B cell (primary cell): Measurements from ENCODE around the gene PTPN14. TPM values are rescaled to one million over a fixed set of nuclear protein-coding genes. Genes with fewer than 3 reads are reported as not detected.

ENCODE experiments used
- ATAC-seq: fragments of 200-7000 bp; cut with Tn5 transposase; one replicate; pipeline ENCODE4 v1.10.0; 2021; ENCODE audit warnings: low read depth, mild to moderate bottlenecking, moderate number of reproducible peaks, moderate library complexity
- CTCF ChIA-PET: fragments of 350-600 bp; sonication (Branson Sonifier 250); formaldehyde crosslinking; loops from one replicate; lab custom pipeline; 2021; ENCODE audit warnings: antibody characterized with exemption, inconsistent platforms; lab: Charles Lee
- POLR2A ChIA-PET: fragments of 350-600 bp; sonication (Branson Sonifier 250); formaldehyde crosslinking; loops from one replicate; lab custom pipeline; 2021; ENCODE audit warnings: antibody characterized with exemption; lab: Charles Lee
- DNase-seq: peaks from one replicate; pipeline ENCODE4 v3.0.0; 2013
- H2AFZ ChIP-seq: 2 replicates; pipeline ENCODE4 v1.6.1; 2012; ENCODE audit warnings: mild to moderate bottlenecking, low read depth, low read length; ENCODE audit not compliant: insufficient read depth, poor library complexity, severe bottlenecking
- H3K27ac ChIP-seq, 2 donors: 1 replicate in 1 of 2; 2 replicates in 1 of 2; pipeline ENCODE4 v1.5.1; 2012 to 2013; ENCODE audit warnings: low read length in 2 of 2, mild to moderate bottlenecking in 2 of 2, moderate library complexity in 1 of 2
- H3K27me3 ChIP-seq, 4 experiments: fragments of 200-600 bp in 1 of 4; sonication (generic) in 1 of 4; replicated peaks in 1 of 4; 1 replicate in 2 of 4; 2 replicates in 2 of 4; pipeline versions ENCODE4 v1.6.1 to v1.7.0; 2013 to 2016; ENCODE audit warnings: low read length in 3 of 4, mild to moderate bottlenecking in 2 of 4, mixed read lengths in 1 of 4, moderate library complexity in 1 of 4; ENCODE audit not compliant: insufficient read depth in 4 of 4, control insufficient read depth in 3 of 4; ENCODE audit errors: control extremely low read depth in 1 of 4
- H3K36me3 ChIP-seq, 2 experiments: replicated peaks in 1 of 2; 1 replicate in 1 of 2; 2 replicates in 1 of 2; pipeline versions ENCODE4 v1.6.1 to v1.7.1; 2013; ENCODE audit warnings: low read length in 1 of 2; ENCODE audit not compliant: insufficient read depth in 2 of 2, control insufficient read depth in 1 of 2; ENCODE audit errors: control extremely low read depth in 1 of 2, extremely low read depth in 1 of 2
- H3K4me1 ChIP-seq, 2 donors: fragments of 200-600 bp in 1 of 2; sonication (generic) in 1 of 2; 1 replicate in 1 of 2; 2 replicates in 1 of 2; pipeline versions ENCODE4 v1.5.1 to v1.6.1; 2013 to 2017; ENCODE audit warnings: low read length in 2 of 2; ENCODE audit not compliant: control insufficient read depth in 2 of 2, insufficient read depth in 2 of 2
- H3K4me2 ChIP-seq: replicated peaks from 2 replicates; pipeline ENCODE3; 2012; ENCODE audit warnings: mild to moderate bottlenecking, low read depth, low read length; ENCODE audit not compliant: poor library complexity, severe bottlenecking
- H3K4me3 ChIP-seq, 5 experiments: fragments of 200-600 bp in 1 of 5; sonication (generic) in 1 of 5; 1 replicate in 3 of 5; 2 replicates in 2 of 5; pipeline versions ENCODE4 v1.5.1 to v1.7.0; 2011 to 2016; ENCODE audit warnings: low read length in 4 of 5, mild to moderate bottlenecking in 4 of 5, low read depth in 2 of 5, control low read depth in 1 of 5, moderate library complexity in 1 of 5; ENCODE audit not compliant: insufficient read depth in 1 of 5; ENCODE audit errors: control extremely low read depth in 1 of 5, extremely low read depth in 1 of 5
- H3K79me2 ChIP-seq: fragments of 200-600 bp; sonication (generic); one replicate; pipeline ENCODE4 v1.6.0; 2016; ENCODE audit warnings: low read length; ENCODE audit not compliant: control insufficient read depth, insufficient read depth
- H3K9ac ChIP-seq: fragments of 200-600 bp; sonication (generic); 2 replicates; pipeline ENCODE4 v1.6.1; 2017; ENCODE audit warnings: mild to moderate bottlenecking, low read length, moderate library complexity
- H3K9me3 ChIP-seq, 3 donors: one replicate each; pipeline versions ENCODE4 v1.6.1 to v1.7.1; 2013; ENCODE audit warnings: low read length in 2 of 3; ENCODE audit not compliant: control insufficient read depth in 2 of 3, insufficient read depth in 1 of 3; ENCODE audit errors: control extremely low read depth in 1 of 3
- H4K20me1 ChIP-seq: 2 replicates; pipeline ENCODE4 v1.6.0; 2012; ENCODE audit warnings: mild to moderate bottlenecking, low read length; ENCODE audit not compliant: insufficient read depth, control insufficient read depth, poor library complexity, severe bottlenecking
- H3K27ac Mint-ChIP-seq: one replicate; pipeline ENCODE4 v1.8.0; 2021; ENCODE audit warnings: mixed read lengths
- H3K27me3 Mint-ChIP-seq: one replicate; pipeline ENCODE4 v1.8.0; 2021; ENCODE audit warnings: mixed read lengths
- H3K4me1 Mint-ChIP-seq: one replicate; pipeline ENCODE4 v1.8.0; 2021; ENCODE audit warnings: mixed read lengths
- H3K4me3 Mint-ChIP-seq: one replicate; pipeline ENCODE4 v1.8.0; 2021; ENCODE audit warnings: mixed read lengths
- H3K9me3 Mint-ChIP-seq: one replicate; pipeline ENCODE4 v1.8.0; 2022; ENCODE audit warnings: mixed read lengths; ENCODE audit not compliant: insufficient read depth
- EZH2 ChIP-seq: IDR thresholded peaks from 2 replicates; pipeline ENCODE4 v1.6.1; 2012; ENCODE audit warnings: borderline replicate concordance, low read depth, mild to moderate bottlenecking, moderate library complexity, low read length; ENCODE audit not compliant: insufficient read depth, poor library complexity, severe bottlenecking
- WGBS: methylation state at CpG from one replicate; pipeline ENCODE4 v1.1.5; 2013; ENCODE audit warnings: missing lambda C conversion rate; ENCODE audit not compliant: insufficient coverage; 5-methylcytosine and 5-hydroxymethylcytosine counted together
- intact Hi-C: fragments of 100-400 bp; cut with micrococcal nuclease; formaldehyde crosslinking; loops from one replicate; pipeline ENCODE4 v1.10.0; 2022
- polyA plus RNA-seq: library from polyadenylated mRNA; depleted of rRNA; stranded (reverse); fragments of >200 nt; gene quantifications from 2 replicates; pipeline ENCODE4 v1.2.3, GENCODE V29; 2012
- total RNA-seq, 2 donors: library from RNA; stranded (reverse); fragments of 120-200 nt in 1 of 2; gene quantifications; 1 replicate in 1 of 2; 2 replicates in 1 of 2; pipeline versions ENCODE4 v1.2.3 to v1.2.4, GENCODE V29; 2013 to 2022
- TF ChIP-seq, protein P1 (sequence below): fragments of 200-600 bp; IDR thresholded peaks from one replicate; pipeline ENCODE4 v1.8.0; 2022; ENCODE audit warnings: antibody characterized with exemption, mild to moderate bottlenecking

Gene PTPN14
- total and polyA plus RNA-seq, 2 donors (not counting 1 experiment from before 2014, with no cell fraction given): under 0.01 TPM; not detected in 1

DNA sequence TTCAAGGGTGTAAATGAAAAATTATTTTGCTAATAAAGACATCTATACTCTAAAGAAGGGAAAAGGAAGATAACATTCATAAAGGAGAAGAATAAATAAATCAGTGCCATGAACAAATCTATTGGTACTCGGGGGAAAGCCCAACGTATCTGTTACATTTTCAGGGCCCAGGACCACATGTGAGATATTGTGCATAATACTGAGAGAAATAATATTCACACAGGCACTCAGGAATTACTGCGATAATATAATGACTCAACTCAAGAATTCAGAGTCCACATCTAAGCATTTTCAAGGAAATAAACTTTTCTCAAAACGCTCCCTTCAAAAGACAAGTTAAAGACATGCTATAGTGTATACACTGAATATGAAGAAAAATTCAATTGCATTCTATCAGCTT is 161.7 kb downstream of the PTPN14 start:
- WGBS: no CpG with 5 or more reads among the region's 4 CpGs
- POLR2A ChIA-PET: no interaction called here

DNA sequence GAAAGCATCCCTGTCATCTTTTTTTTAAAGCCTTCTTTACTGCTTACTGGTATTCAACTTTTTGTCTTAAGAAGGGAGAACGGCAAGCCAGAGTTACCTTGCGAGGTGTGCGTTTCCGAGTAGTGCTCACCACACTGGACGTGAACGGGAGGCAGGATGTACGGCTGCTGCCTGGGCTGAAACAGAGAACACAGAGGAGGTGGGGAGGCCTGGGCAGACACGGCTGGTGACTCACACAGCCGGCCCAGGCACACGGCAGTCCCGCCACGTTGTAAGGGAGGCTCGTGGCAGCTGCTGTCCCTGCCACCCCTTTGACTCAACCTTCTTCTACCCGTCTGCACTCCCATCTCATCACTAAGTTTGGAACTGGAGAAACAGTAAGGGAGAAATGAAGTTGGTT is 164.7 kb downstream of the PTPN14 start:
- TF ChIP-seq, protein P1, sequence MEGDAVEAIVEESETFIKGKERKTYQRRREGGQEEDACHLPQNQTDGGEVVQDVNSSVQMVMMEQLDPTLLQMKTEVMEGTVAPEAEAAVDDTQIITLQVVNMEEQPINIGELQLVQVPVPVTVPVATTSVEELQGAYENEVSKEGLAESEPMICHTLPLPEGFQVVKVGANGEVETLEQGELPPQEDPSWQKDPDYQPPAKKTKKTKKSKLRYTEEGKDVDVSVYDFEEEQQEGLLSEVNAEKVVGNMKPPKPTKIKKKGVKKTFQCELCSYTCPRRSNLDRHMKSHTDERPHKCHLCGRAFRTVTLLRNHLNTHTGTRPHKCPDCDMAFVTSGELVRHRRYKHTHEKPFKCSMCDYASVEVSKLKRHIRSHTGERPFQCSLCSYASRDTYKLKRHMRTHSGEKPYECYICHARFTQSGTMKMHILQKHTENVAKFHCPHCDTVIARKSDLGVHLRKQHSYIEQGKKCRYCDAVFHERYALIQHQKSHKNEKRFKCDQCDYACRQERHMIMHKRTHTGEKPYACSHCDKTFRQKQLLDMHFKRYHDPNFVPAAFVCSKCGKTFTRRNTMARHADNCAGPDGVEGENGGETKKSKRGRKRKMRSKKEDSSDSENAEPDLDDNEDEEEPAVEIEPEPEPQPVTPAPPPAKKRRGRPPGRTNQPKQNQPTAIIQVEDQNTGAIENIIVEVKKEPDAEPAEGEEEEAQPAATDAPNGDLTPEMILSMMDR: no peak
- no peak for TF ChIP-seq EZH2
- WGBS: 94% methylated on average over 11 of the region's 14 CpGs
- H2AFZ ChIP-seq: no peak overlapping the region
- H3K27me3 Mint-ChIP-seq: no peaks in the 10 kb centered on the region
- no peak overlapping the region for H3K27ac ChIP-seq
- H3K4me3 ChIP-seq: no peak overlapping the region
- intact Hi-C loops: no loop called here
- H3K9me3 Mint-ChIP-seq: no peaks in the 10 kb centered on the region
- ATAC-seq (no peak), DNase-seq (no peak)
- no peak overlapping the region for H3K27ac Mint-ChIP-seq
- H3K4me3 Mint-ChIP-seq: no peak overlapping the region
- ChIA-PET CTCF (no interaction called here), POLR2A (no interaction called here)
- H3K4me1 ChIP-seq: no peaks in the 10 kb centered on the region
- H3K4me2 ChIP-seq: no peak overlapping the region
- H3K79me2 ChIP-seq: no peaks in the 10 kb centered on the region
- no peaks in the 10 kb centered on the region for H4K20me1 ChIP-seq
- no peak overlapping the region for H3K9ac ChIP-seq
- H3K9me3 ChIP-seq: no peaks in the 10 kb centered on the region
- no peaks in the 10 kb centered on the region for H3K36me3 ChIP-seq
- H3K4me1 Mint-ChIP-seq: no peaks in the 10 kb centered on the region
- H3K27me3 ChIP-seq: no peaks in the 10 kb centered on the region

More for the DNA sequence above, 161.7 kb downstream of the PTPN14 start:
- Histone ChIP-seq H3K4me2 (no peak overlapping the region), H3K4me3 (no peak overlapping the region), H3K9me3 (no peaks in the 10 kb centered on the region), H2AFZ (no peak overlapping the region), H3K79me2 (no peaks in the 10 kb centered on the region), H3K27me3 (no peaks in the 10 kb centered on the region), H3K9ac (no peak overlapping the region), H4K20me1 (no peaks in the 10 kb centered on the region), H3K4me1 (no peaks in the 10 kb centered on the region), H3K36me3 (no peaks in the 10 kb centered on the region), H3K27ac (no peak overlapping the region)
- no peak for TF ChIP-seq EZH2
- TF ChIP-seq, protein P1: no peak
- Mint-ChIP-seq H3K4me3 (no peak overlapping the region), H3K4me1 (no peaks in the 10 kb centered on the region), H3K27me3 (no peaks in the 10 kb centered on the region), H3K9me3 (no peaks in the 10 kb centered on the region), H3K27ac (no peak overlapping the region)
- CTCF ChIA-PET: no interaction called here
- ATAC-seq (no peak), DNase-seq (no peak)
- intact Hi-C loops: no loop called here
